HCT116 (cell line): ENCODE data around the gene LARP1.

Experiments
- CEBPB ChIP-seq: IDR thresholded peaks from 2 replicates; pipeline ENCODE4 v1.6.1; 2012; ENCODE audit warnings: low read depth
- ELF1 ChIP-seq: IDR thresholded peaks from 2 replicates; pipeline ENCODE4 v1.6.1; 2012; ENCODE audit warnings: low read depth, borderline replicate concordance
- EZH2 ChIP-seq: fragments of 200-600 bp; sonication (generic); IDR thresholded peaks from 2 replicates; pipeline ENCODE4 v1.6.1; 2017; ENCODE audit warnings: antibody characterized with exemption, mixed run types
- EZH2phosphoT487 ChIP-seq: fragments of 200-600 bp; IDR thresholded peaks from 2 replicates; pipeline ENCODE4 v1.6.1; 2018; ENCODE audit warnings: antibody characterized with exemption, borderline replicate concordance
- FOSL1 ChIP-seq: IDR thresholded peaks from 2 replicates; pipeline ENCODE4 v1.6.1; 2012; ENCODE audit warnings: low read depth
- JUND ChIP-seq: IDR thresholded peaks from 2 replicates; pipeline ENCODE4 v1.6.1; 2012
- POLR2A ChIP-seq: IDR thresholded peaks from 2 replicates; pipeline ENCODE4 v1.7.0; 2011; ENCODE audit warnings: borderline replicate concordance; ENCODE audit not compliant: insufficient read depth, insufficient read length; ENCODE audit errors: extremely low read depth
- RAD21 ChIP-seq: IDR thresholded peaks from 2 replicates; pipeline ENCODE4 v1.6.1; 2012; ENCODE audit warnings: low read depth, mild to moderate bottlenecking
- SIN3A ChIP-seq: IDR thresholded peaks from 2 replicates; pipeline ENCODE4 v1.6.1; 2012; ENCODE audit warnings: low read depth
- TCF7L2 ChIP-seq: IDR thresholded peaks from 2 replicates; pipeline ENCODE4 v1.7.0; 2011; ENCODE audit warnings: borderline replicate concordance, inconsistent platforms; ENCODE audit not compliant: insufficient read depth, insufficient read length; ENCODE audit errors: extremely low read depth
- YY1 ChIP-seq: IDR thresholded peaks from 2 replicates; pipeline ENCODE4 v1.6.1; 2011; ENCODE audit warnings: low read length, low read depth, moderate library complexity, mild to moderate bottlenecking; ENCODE audit not compliant: insufficient replicate concordance; ENCODE audit errors: extremely low read depth
- TF ChIP-seq, protein P1 (sequence below): IDR thresholded peaks from 2 replicates; pipeline ENCODE4 v1.6.1; 2012
- TF ChIP-seq, protein P2 (sequence below), 3 experiments: fragments of 200-600 bp in 1 of 3; sonication (generic) in 1 of 3; IDR thresholded peaks in 2 of 3; conservative IDR thresholded peaks in 1 of 3; 2 replicates each; pipeline ENCODE4 v1.5.1; 2012 to 2017; ENCODE audit warnings: low read depth in 2 of 3, low read length in 2 of 3, antibody characterized with exemption in 1 of 3, borderline replicate concordance in 1 of 3, control low read depth in 1 of 3, mild to moderate bottlenecking in 1 of 3, mixed read lengths in 1 of 3, mixed run types in 1 of 3, moderate library complexity in 1 of 3; ENCODE audit not compliant: insufficient read depth in 1 of 3
- TF ChIP-seq, protein P3 (sequence below): IDR thresholded peaks from 2 replicates; pipeline ENCODE4 v1.6.1; 2012

DNA sequence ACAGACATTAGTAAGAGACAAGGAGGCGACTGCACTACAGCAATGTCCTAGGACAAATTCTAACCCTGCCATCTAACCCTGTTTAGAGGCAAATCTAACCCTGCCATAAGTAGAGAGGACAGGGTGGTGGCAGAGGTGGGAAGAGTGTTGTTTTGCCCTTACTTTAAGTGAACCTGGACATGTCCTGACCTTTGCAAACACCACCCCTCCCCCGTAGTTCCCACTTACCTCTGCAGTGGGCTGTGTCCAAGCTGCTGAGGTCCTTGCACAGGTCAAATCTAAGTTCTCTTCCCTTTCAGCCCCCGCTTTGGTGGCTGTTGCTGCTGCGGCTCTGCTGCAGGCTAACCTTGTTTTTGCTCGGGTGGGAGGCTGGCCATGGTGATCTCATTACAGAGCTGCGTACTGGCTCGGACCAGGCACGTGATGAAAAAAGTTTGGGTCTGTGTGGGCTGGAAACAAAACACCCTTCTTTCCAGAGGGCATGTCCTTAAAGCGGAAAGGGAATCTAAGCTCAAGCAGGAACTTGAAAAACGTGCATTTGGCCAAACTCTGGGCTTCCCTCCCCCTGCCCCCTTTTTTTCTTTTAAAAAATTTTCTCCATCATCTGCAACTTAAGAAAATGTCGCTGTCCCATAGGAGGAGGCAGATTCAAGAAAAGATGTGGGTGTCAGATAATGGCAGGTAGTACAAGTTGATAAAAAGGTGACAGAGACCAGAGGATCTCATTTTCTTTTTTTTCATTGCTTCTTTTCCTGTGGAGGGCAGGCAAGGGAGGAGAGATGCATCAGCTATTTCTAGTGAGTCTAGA lies 95.3 kb downstream of the LARP1 start, which contains the start of gene FAXDC2:
- no peak for TF ChIP-seq RAD21
- TF ChIP-seq JUND: no peak
- TF ChIP-seq ELF1: no peak
- no peak for TF ChIP-seq EZH2phosphoT487
- TF ChIP-seq, protein P1, sequence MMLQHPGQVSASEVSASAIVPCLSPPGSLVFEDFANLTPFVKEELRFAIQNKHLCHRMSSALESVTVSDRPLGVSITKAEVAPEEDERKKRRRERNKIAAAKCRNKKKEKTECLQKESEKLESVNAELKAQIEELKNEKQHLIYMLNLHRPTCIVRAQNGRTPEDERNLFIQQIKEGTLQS: no peak
- TF ChIP-seq POLR2A: no peak
- TF ChIP-seq, protein P2, sequence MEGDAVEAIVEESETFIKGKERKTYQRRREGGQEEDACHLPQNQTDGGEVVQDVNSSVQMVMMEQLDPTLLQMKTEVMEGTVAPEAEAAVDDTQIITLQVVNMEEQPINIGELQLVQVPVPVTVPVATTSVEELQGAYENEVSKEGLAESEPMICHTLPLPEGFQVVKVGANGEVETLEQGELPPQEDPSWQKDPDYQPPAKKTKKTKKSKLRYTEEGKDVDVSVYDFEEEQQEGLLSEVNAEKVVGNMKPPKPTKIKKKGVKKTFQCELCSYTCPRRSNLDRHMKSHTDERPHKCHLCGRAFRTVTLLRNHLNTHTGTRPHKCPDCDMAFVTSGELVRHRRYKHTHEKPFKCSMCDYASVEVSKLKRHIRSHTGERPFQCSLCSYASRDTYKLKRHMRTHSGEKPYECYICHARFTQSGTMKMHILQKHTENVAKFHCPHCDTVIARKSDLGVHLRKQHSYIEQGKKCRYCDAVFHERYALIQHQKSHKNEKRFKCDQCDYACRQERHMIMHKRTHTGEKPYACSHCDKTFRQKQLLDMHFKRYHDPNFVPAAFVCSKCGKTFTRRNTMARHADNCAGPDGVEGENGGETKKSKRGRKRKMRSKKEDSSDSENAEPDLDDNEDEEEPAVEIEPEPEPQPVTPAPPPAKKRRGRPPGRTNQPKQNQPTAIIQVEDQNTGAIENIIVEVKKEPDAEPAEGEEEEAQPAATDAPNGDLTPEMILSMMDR (IDR thresholded peaks at IDR 0.05 in 2 of 3, conservative IDR thresholded peaks at IDR 0.05 in 1 of 3; ENCODE audit: borderline replicate concordance in 1 of 3, insufficient read depth in 1 of 3, low read depth in 2 of 3, low read length in 2 of 3): no peak
- TF ChIP-seq CEBPB: no peak
- TF ChIP-seq EZH2: no peak
- TF ChIP-seq YY1: no peak
- no peak for TF ChIP-seq SIN3A
- no peak for TF ChIP-seq TCF7L2
- TF ChIP-seq, protein P3, sequence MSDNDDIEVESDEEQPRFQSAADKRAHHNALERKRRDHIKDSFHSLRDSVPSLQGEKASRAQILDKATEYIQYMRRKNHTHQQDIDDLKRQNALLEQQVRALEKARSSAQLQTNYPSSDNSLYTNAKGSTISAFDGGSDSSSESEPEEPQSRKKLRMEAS: no peak
- TF ChIP-seq FOSL1: no peak
